ENCODE data around the gene RIMBP2.

GRCh38 chr12:130656411-130656810 is 59.7 kb downstream of the RIMBP2 start:
- TF ChIP-seq CTCF (IDR thresholded peaks at IDR 0.05) (no peak), ZFX (IDR thresholded peaks at IDR 0.05; ENCODE audit: borderline replicate concordance) (no peak)
